Breast epithelium (tissue), 4 donors: ENCODE results near the gene RBM4B. TPM values are rescaled to one million over a fixed set of nuclear protein-coding genes. Genes with fewer than 3 reads are reported as not detected.

ENCODE experiments used
- DNase-seq, 2 donors: peaks; one replicate each; pipeline ENCODE4 v3.0.0-alpha.2; 2019; ENCODE audit warnings: low spot score in 2 of 2
- H3K27ac ChIP-seq, 2 donors: fragments of 200-600 bp; sonication (generic) in 1 of 2; one replicate each; pipeline ENCODE4 v1.5.1; 2016 to 2019; ENCODE audit warnings: mild to moderate bottlenecking in 1 of 2
- H3K27me3 ChIP-seq, 2 donors: fragments of 200-600 bp; sonication (generic) in 1 of 2; one replicate each; pipeline versions ENCODE4 v1.5.1 to v1.6.0; 2017 to 2019; ENCODE audit warnings: control low read depth in 1 of 2, mild to moderate bottlenecking in 1 of 2
- H3K36me3 ChIP-seq: fragments of 200-600 bp; one replicate; pipeline ENCODE4 v1.5.1; 2019
- H3K4me1 ChIP-seq, 2 donors: fragments of 200-600 bp; sonication (generic); one replicate each; pipeline ENCODE4 v1.5.1; 2016 to 2019; ENCODE audit warnings: control low read depth in 1 of 2
- H3K4me3 ChIP-seq, 3 donors: fragments of 200-600 bp; sonication (generic); 1 replicate in 2 of 3; 2 replicates in 1 of 3; pipeline ENCODE4 v1.5.1; 2016 to 2019; ENCODE audit warnings: mild to moderate bottlenecking in 3 of 3, moderate library complexity in 2 of 3
- H3K9me3 ChIP-seq, 2 donors: fragments of 200-600 bp; sonication (generic) in 1 of 2; one replicate each; pipeline ENCODE4 v1.5.1; 2016 to 2019; ENCODE audit warnings: control low read depth in 1 of 2
- CTCF ChIP-seq, 3 donors: fragments of 450-650 bp; IDR thresholded peaks; one replicate each; pipeline ENCODE4 v1.5.1; 2016 to 2017; ENCODE audit warnings: antibody characterized with exemption in 3 of 3, mild to moderate bottlenecking in 3 of 3, moderate library complexity in 3 of 3
- POLR2A ChIP-seq: fragments of 450-650 bp; IDR thresholded peaks from one replicate; pipeline ENCODE4 v1.6.1; 2016; ENCODE audit warnings: antibody characterized with exemption, mild to moderate bottlenecking, moderate library complexity
- POLR2AphosphoS5 ChIP-seq, 3 donors: sonication (generic); formaldehyde crosslinking; IDR thresholded peaks; one replicate each; pipeline ENCODE4 v1.6.1; 2017; ENCODE audit warnings: antibody characterized with exemption in 3 of 3
- intact Hi-C: fragments of 100-400 bp; cut with DNase I; formaldehyde crosslinking; loops from one replicate; pipeline ENCODE4 v1.15.1; 2023; ENCODE audit warnings: low total_unique reads
- total RNA-seq, 3 donors: library from RNA; depleted of rRNA; stranded (reverse); fragments of >200 nt; gene quantifications; one replicate each; pipeline ENCODE4 v1.1.0, GENCODE V29; 2016

RBM4B gene
- total RNA-seq, 3 donors from 2014 or later, result 14.9 to 43.8 (median 25.9) TPM

GRCh38 chr11:66707486-66707885 is 29.8 kb upstream of the RBM4B start:
- TF ChIP-seq POLR2A, result no peak
- TF ChIP-seq POLR2AphosphoS5 (IDR thresholded peaks at IDR 0.05), result no peak
- no peak for TF ChIP-seq CTCF (IDR thresholded peaks at IDR 0.05)
- no peak for DNase-seq
- Histone ChIP-seq H3K4me3 (no peak overlapping the region), H3K9me3 (no peaks in the 10 kb centered on the region), H3K27ac (no peak overlapping the region), H3K36me3 (no peaks in the 10 kb centered on the region), H3K4me1 (no peaks in the 10 kb centered on the region), H3K27me3 (no peaks in the 10 kb centered on the region)
- intact Hi-C loops, result no loop called here

- intact Hi-C loops, result no loop called here
- no peak for DNase-seq
Measured at GRCh38 chr11:66706989-66707388, 29.3 kb upstream of the RBM4B start.

GRCh38 chr11:66705587-66706335 is 28.1 kb upstream of the RBM4B start:
- Histone ChIP-seq H3K27me3 (no peaks in the 10 kb centered on the region), H3K27ac (no peak overlapping the region), H3K36me3 (no peaks in the 10 kb centered on the region), H3K4me3 (no peak overlapping the region), H3K4me1 (no peaks in the 10 kb centered on the region), H3K9me3 (no peaks in the 10 kb centered on the region)
- DNase-seq, result no peak
- intact Hi-C loops, result no loop called here
- no peak for TF ChIP-seq POLR2AphosphoS5 (IDR thresholded peaks at IDR 0.05)
- no peak for TF ChIP-seq CTCF (IDR thresholded peaks at IDR 0.05)
- no peak for TF ChIP-seq POLR2A

More at GRCh38 chr11:66706989-66707388, 29.3 kb upstream of the RBM4B start:
- no peaks in the 10 kb centered on the region for H3K4me1 ChIP-seq
- TF ChIP-seq CTCF (IDR thresholded peaks at IDR 0.05) (no peak), POLR2AphosphoS5 (IDR thresholded peaks at IDR 0.05) (no peak), POLR2A (no peak)
- H3K36me3 ChIP-seq, result no peaks in the 10 kb centered on the region
- H3K27ac ChIP-seq, result no peak overlapping the region
- H3K4me3 ChIP-seq, result no peak overlapping the region
- no peaks in the 10 kb centered on the region for H3K9me3 ChIP-seq
- no peaks in the 10 kb centered on the region for H3K27me3 ChIP-seq

- H3K36me3 ChIP-seq, result no peaks in the 10 kb centered on the region
- H3K27ac ChIP-seq, result no peak overlapping the region
Measured at GRCh38 chr11:66704659-66705360, 27.1 kb upstream of the RBM4B start.

More at GRCh38 chr11:66704659-66705360, 27.1 kb upstream of the RBM4B start:
- Histone ChIP-seq H3K4me1 (no peaks in the 10 kb centered on the region), H3K27me3 (no peaks in the 10 kb centered on the region), H3K4me3 (no peak overlapping the region), H3K9me3 (no peaks in the 10 kb centered on the region)
- TF ChIP-seq CTCF (IDR thresholded peaks at IDR 0.05) (no peak), POLR2A (no peak), POLR2AphosphoS5 (IDR thresholded peaks at IDR 0.05) (no peak)
- no peak for DNase-seq
- intact Hi-C loops, result no loop called here
